WTC11 (cell line): ENCODE measurements around the gene SLC45A3.

Experiments
- CREB1 ChIP-seq: sonication (generic); formaldehyde crosslinking; IDR thresholded peaks from 2 replicates; pipeline ENCODE4 v1.8.0; 2023; ENCODE audit warnings: mild to moderate bottlenecking, missing genetic modification reagents
- CTCF ChIP-seq: fragments of 200-600 bp; IDR thresholded peaks from 2 replicates; pipeline ENCODE4 v1.8.0; 2022; ENCODE audit warnings: antibody characterized with exemption
- ETV6 ChIP-seq: sonication (generic); formaldehyde crosslinking; IDR thresholded peaks from 2 replicates; pipeline ENCODE4 v1.8.1; 2022; ENCODE audit warnings: mild to moderate bottlenecking, missing genetic modification reagents
- IRF2 ChIP-seq: sonication (generic); formaldehyde crosslinking; IDR thresholded peaks from 2 replicates; pipeline ENCODE4 v1.8.0; 2022; ENCODE audit warnings: low read depth, missing genetic modification reagents, borderline replicate concordance
- JUN ChIP-seq: sonication (generic); formaldehyde crosslinking; IDR thresholded peaks from 2 replicates; pipeline ENCODE4 v1.8.0; 2023; ENCODE audit warnings: mild to moderate bottlenecking, missing genetic modification reagents
- MAX ChIP-seq: sonication (generic); formaldehyde crosslinking; IDR thresholded peaks from 2 replicates; pipeline ENCODE4 v1.8.0; 2022; ENCODE audit warnings: mild to moderate bottlenecking, missing genetic modification reagents
- NFATC4 ChIP-seq: fragments of 250-450 bp; sonication (Bioruptor Pico); IDR thresholded peaks from 2 replicates; pipeline ENCODE4 v1.9.0; 2021; ENCODE audit warnings: mild to moderate bottlenecking
- NFYB ChIP-seq: sonication (generic); formaldehyde crosslinking; conservative IDR thresholded peaks from 2 replicates; pipeline ENCODE4 v1.8.0; 2022; ENCODE audit warnings: low read depth, missing genetic modification reagents
- NR2C2 ChIP-seq: sonication (generic); formaldehyde crosslinking; IDR thresholded peaks from 2 replicates; pipeline ENCODE4 v1.8.0; 2022; ENCODE audit warnings: mild to moderate bottlenecking, missing genetic modification reagents
- RELA ChIP-seq: sonication (generic); formaldehyde crosslinking; IDR thresholded peaks from 2 replicates; pipeline ENCODE4 v1.8.1; 2022; ENCODE audit warnings: missing genetic modification reagents, mild to moderate bottlenecking, borderline replicate concordance
- USF2 ChIP-seq: sonication (generic); formaldehyde crosslinking; IDR thresholded peaks from 2 replicates; pipeline ENCODE4 v1.8.1; 2023; ENCODE audit warnings: mild to moderate bottlenecking, missing genetic modification reagents, moderate library complexity
- ZBTB43 ChIP-seq: sonication (generic); formaldehyde crosslinking; IDR thresholded peaks from 2 replicates; pipeline ENCODE4 v1.8.1; 2023; ENCODE audit warnings: mild to moderate bottlenecking, missing genetic modification reagents
- ZNF138 ChIP-seq: sonication (generic); formaldehyde crosslinking; conservative IDR thresholded peaks from 2 replicates; pipeline ENCODE4 v1.8.1; 2022; ENCODE audit warnings: mild to moderate bottlenecking, moderate library complexity, missing genetic modification reagents
- TF ChIP-seq, protein P1 (sequence below): sonication (generic); formaldehyde crosslinking; IDR thresholded peaks from 2 replicates; pipeline ENCODE4 v1.8.1; 2022; ENCODE audit warnings: low read depth, missing genetic modification reagents, borderline replicate concordance

- TF ChIP-seq, protein P1, sequence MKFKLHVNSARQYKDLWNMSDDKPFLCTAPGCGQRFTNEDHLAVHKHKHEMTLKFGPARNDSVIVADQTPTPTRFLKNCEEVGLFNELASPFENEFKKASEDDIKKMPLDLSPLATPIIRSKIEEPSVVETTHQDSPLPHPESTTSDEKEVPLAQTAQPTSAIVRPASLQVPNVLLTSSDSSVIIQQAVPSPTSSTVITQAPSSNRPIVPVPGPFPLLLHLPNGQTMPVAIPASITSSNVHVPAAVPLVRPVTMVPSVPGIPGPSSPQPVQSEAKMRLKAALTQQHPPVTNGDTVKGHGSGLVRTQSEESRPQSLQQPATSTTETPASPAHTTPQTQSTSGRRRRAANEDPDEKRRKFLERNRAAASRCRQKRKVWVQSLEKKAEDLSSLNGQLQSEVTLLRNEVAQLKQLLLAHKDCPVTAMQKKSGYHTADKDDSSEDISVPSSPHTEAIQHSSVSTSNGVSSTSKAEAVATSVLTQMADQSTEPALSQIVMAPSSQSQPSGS (CRISPR knock-in tag): no peak
- TF ChIP-seq CREB1 (CRISPR knock-in tag): no peak
- TF ChIP-seq USF2 (CRISPR knock-in tag): no peak
- no peak for TF ChIP-seq MAX (CRISPR knock-in tag)
- no peak for TF ChIP-seq RELA
- no peak for TF ChIP-seq NFYB (CRISPR knock-in tag)
- TF ChIP-seq JUN (CRISPR knock-in tag): no peak
- no peak for TF ChIP-seq ZNF138 (CRISPR knock-in tag)
- no peak for TF ChIP-seq ETV6 (CRISPR knock-in tag)
- no peak for TF ChIP-seq CTCF
- no peak for TF ChIP-seq ZBTB43 (CRISPR knock-in tag)
- TF ChIP-seq NFATC4 (CRISPR knock-in tag): no peak
- no peak for TF ChIP-seq NR2C2 (CRISPR knock-in tag)
- no peak for TF ChIP-seq IRF2 (CRISPR knock-in tag)
Measured at GRCh38 chr1:205701420-205701819, 21.1 kb upstream of the SLC45A3 start.
